HG03108 (cell line): ENCODE data around the gene CRIP2.

ENCODE experiments used
- ATAC-seq: cut with Tn5 transposase; IDR thresholded peaks from one replicate; pipeline ENCODE4 v1.9.1; 2021; ENCODE audit warnings: moderate library complexity; ENCODE audit not compliant: unreplicated experiment

The CRIP2 gene

GRCh38 chr14:105476097-105476830 lies 1.6 kb downstream of the CRIP2 start:
- ATAC-seq: no peak

GRCh38 chr14:105476831-105477659 lies 2.4 kb downstream of the CRIP2 start:
- no peak for ATAC-seq

GRCh38 chr14:105477660-105478397 lies 3.2 kb downstream of the CRIP2 start:
- ATAC-seq: no peak

DNA sequence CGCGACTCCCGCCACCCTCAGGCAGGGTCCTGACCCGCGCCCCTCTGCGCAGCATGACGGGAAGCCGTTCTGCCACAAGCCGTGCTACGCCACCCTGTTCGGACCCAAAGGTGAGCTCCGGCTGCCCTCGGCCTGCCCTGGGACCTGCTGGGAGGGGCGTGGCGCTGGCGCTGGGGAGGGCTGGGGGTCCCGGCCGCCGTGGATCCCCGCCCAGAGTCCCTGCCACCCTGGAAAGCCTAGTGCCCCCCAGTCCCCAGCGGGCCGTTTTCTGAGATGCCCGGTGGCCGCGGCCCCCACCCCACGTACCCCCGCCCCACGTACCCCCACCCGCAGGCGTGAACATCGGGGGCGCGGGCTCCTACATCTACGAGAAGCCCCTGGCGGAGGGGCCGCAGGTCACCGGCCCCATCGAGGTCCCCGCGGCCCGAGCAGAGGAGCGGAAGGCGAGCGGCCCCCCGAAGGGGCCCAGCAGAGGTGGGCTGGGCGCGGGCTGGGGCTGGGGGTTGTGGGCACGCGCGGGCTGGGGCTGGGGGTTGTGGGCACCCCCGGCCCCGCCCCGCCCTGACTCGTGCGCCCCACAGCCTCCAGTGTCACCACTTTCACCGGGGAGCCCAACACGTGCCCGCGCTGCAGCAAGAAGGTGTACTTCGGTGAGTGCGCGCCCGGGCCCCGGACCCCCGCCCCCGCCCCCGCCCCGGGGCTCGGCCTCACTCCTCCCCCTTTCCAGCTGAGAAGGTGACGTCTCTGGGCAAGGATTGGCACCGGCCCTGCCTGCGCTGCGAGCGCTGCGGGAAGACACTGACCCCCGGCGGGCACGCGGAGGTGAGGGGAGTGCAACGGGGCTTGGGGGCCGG lies 4.0 kb downstream of the CRIP2 start:
- ATAC-seq: no peak

DNA sequence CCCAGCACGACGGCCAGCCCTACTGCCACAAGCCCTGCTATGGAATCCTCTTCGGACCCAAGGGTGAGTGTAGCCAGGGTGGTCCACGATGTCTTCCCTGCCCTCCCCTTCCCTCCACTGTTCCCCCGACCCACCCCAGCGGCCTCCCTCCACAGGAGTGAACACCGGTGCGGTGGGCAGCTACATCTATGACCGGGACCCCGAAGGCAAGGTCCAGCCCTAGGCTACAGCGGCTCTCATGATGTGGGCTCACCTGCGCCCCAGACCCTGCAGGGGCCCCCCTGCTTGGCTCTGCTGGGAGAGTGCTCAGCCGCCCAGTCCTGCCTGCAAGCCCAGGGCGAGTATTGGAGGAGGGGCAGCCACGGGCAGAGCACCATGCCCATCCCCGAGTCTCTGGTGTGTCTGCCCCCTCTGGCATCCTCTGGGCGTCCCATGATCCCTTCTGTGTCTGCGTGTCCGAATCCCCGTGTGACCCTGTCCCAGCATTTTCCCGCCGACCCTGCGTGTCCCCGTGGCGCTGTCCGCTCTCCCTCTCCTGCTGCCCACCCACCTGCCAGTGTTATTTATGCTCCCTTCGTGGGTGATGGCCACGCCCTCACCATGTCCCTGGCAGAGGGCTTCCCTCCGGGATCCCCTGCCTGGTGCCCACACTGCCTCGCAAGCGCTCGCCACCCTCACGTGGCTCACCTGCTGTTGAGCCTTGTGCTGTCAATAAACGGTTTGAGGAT lies 5.0 kb downstream of the CRIP2 start:
- no peak for ATAC-seq

- ATAC-seq: no peak
These were observed 5.7 kb downstream of the CRIP2 start for GRCh38 chr14:105480199-105480746.

- peak; percentile 55 for ATAC-seq
These were observed 6.5 kb downstream of the CRIP2 start for GRCh38 chr14:105480807-105481801.

GRCh38 chr14:105481886-105482457 lies 7.4 kb downstream of the CRIP2 start:
- peak; percentile 38 for ATAC-seq

DNA sequence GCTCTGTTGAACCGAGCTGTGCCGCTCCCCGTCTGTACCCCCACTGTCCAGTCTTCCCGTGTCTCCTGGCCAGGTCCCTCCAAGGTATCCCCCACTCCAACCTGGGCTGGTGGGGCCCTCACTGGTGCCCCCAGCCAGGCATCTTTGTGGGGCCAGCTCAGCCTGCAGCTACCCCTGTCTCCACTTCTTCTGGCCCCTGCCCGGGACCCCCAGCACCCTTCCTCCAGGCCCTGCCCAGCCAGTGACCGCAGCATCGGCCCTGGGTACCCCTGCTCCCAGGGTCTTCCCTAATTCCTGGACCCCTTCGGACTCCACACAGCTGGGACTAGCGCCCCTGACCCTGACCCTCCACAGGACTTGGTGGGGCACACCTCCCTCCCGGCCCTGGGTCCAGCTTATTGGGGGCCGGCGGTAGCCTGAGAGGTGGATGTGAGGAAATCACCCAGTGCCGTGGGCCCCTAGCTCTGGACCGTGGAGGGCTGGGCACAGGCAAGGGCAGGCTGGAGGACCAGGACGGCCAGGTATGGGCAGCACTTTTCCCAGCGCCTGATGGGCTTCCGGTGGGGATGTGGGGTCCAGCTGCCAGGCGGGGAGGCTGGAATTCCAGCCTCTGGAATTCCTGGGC lies 8.0 kb downstream of the CRIP2 start:
- no peak for ATAC-seq

DNA sequence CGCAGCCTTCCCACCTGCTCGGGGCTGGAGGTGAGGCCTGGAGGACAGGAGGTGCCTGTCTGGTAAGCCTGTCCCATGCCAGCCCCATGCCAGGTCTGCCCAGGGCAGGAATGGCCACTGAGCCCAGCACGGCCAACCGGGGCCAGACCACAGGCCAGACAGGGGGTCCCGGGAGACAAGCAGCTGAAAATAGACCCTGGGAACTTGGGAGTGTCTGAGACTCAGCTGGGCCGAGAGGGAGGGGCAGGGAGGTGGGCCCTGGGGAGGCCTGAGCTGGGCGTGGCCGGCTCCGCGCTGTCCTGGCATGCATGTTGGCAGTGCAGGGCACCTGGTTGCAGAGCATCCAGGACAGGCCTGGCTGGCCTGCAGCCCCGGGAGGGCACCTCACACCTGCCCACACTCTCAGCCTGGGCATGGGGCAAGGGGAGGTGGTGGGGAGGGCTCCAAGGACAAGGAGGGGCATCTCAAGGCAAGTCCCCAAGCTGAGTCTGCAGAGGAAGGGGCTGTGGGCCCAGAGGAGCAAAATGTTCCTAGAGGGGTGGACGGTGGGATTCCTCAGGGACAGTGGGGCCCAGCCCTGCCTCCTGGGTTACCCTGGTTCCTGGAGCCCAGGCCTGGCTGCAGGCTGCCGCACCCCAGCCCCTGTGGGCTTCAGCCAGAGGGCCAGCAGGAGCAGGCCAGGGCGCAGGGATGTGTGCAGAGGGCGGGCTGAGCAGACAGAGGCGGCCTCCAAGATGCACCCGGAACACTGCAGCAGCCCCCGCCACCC lies 8.9 kb downstream of the CRIP2 start:
- ATAC-seq: no peak

GRCh38 chr14:105484069-105484996 lies 9.7 kb downstream of the CRIP2 start:
- ATAC-seq: no peak

DNA sequence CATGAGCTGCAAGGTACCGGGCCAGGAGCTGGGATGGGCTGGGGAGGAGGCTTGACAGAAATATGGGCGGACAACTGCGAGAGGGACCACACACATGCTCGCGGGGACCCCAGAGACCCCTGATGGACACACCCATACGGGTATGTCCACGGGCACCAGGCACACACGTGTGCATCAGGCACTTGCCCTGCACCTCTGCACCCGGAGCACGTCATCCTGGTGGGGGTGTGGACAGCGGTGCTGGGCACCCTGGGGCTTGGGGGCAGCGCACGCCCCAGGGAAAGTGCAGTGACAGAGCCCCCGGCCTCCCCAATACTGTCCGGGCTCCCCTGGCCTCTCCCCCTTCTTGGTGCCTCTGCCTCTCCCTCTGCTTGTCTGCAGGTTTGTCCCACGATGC lies 10.4 kb downstream of the CRIP2 start:
- no peak for ATAC-seq

DNA sequence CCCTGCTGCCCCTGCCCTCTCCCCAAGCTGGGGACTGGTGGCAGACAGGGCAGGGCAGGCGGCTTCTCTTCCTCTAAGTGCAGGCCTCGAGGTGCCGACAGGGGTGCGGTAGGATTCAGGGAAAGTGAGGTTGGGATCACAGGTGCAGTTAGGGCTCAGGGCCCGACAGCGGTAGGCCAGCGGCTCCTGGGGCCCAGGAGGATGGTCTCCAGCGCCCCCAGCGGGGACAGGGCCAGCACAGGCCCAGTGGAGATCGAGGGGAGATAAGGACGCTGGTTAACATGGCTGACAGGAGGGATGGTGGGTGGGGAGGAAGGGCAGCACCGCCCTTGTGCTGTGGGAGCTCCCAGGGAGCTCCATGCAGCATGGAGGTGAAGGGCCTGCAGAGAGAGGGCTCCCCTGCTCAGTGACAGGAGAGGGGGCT lies 11.1 kb downstream of the CRIP2 start:
- no peak for ATAC-seq

DNA sequence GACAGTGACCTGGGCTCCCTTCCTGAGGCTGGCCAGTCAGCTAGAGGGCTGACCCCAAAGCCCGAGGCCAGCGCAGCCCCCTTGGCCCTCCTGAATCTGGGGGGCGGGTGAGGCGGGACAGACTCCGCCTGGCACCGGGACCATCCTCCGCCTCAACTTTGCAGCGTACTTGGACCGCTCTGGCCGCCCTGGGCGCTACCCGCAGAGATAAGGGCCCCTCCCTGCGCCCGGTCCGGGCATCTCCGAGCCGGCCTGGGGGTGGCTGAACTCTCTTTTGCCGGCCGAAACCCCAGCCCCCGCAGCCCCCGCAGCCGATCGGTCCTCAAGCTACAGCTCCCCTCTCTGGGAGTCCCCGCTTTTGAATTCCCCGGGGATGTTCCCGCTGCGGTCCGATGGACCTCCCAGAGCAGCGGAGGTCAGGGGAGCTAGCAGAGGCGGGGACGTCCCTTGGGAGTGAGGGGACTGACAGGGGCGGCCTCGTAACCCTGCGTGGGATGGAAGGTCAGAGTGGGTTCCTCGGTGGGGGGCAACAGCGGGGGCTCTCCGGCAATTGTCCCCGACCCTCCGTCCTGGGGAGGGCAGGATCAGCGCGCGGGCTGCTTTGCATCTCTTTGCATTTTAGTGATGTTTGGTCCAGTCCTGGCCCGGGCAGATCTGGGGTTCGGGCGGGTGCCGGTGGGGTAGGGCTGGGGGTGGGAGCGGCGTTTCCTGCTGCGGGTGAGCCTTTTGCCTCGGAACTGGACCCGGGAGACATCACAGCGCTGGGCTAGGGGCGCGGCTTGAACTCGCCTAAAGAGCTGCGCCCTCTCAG lies 11.7 kb downstream of the CRIP2 start, which contains the start of gene CRIP1:
CRIP1 (plus strand) TSS at position 724 of the 811 bp plus-strand sequence. CDS start 374 bp downstream, outside the sequence.
- no peak for ATAC-seq

DNA sequence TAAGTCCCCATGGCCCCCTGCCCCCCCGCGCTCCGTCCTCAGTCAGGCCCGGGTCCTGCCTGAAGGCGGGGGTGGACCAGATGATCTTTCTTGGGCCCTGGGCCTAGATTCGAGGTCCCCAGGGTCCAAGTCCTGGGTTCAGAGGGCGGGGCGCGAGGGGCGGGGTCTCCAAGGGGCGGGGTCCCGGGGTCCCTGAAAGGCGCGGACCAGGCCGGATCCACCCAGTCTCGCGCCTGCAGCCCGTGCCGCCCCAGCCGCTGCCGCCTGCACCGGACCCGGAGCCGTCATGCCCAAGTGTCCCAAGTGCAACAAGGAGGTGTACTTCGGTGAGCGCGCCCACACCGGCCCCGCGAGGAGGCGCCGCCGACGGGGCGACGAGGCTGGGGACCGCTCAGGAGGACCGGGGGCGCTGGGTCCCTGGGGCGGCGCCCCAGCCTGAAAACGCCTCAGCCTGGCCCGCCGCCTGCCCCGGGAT lies 12.4 kb downstream of the CRIP2 start:
- no peak for ATAC-seq
